ENCODE results near the gene PRKCD.

The PRKCD gene

GRCh38 chr3:53185761-53186465, 24.9 kb downstream of the PRKCD start:
- no peak for DNase-seq (ENCODE audit: low read depth)
- no peak for TF ChIP-seq CTCF (IDR thresholded peaks at IDR 0.05; ENCODE audit: insufficient read depth, low read depth, low read length, missing control alignments)
- no peak overlapping the region for H3K4me3 ChIP-seq (ENCODE audit: low read depth, low read length)

- TF ChIP-seq CTCF (IDR thresholded peaks at IDR 0.05; ENCODE audit: insufficient read depth, low read depth, low read length, missing control alignments), result no peak
- no peak overlapping the region for H3K4me3 ChIP-seq (ENCODE audit: low read depth, low read length)
- DNase-seq (ENCODE audit: low read depth), result no peak
Observed at GRCh38 chr3:53186726-53187125, 25.7 kb downstream of the PRKCD start.

GRCh38 chr3:53187430-53187829, 26.4 kb downstream of the PRKCD start:
- no peak overlapping the region for H3K4me3 ChIP-seq (ENCODE audit: low read depth, low read length)
- no peak for DNase-seq (ENCODE audit: low read depth)
- no peak for TF ChIP-seq CTCF (IDR thresholded peaks at IDR 0.05; ENCODE audit: insufficient read depth, low read depth, low read length, missing control alignments)

GRCh38 chr3:53188136-53188685, 27.2 kb downstream of the PRKCD start:
- no peak for TF ChIP-seq CTCF (IDR thresholded peaks at IDR 0.05; ENCODE audit: insufficient read depth, low read depth, low read length, missing control alignments)
- no peak for DNase-seq (ENCODE audit: low read depth)
- no peak overlapping the region for H3K4me3 ChIP-seq (ENCODE audit: low read depth, low read length)

- TF ChIP-seq CTCF (IDR thresholded peaks at IDR 0.05; ENCODE audit: insufficient read depth, low read depth, low read length, missing control alignments), result no peak
- no peak for DNase-seq (ENCODE audit: low read depth)
- no peak overlapping the region for H3K4me3 ChIP-seq (ENCODE audit: low read depth, low read length)
Observed at GRCh38 chr3:53188720-53189119, 27.7 kb downstream of the PRKCD start.

GRCh38 chr3:53189276-53189675, 28.3 kb downstream of the PRKCD start:
- DNase-seq (ENCODE audit: low read depth), result no peak
- H3K4me3 ChIP-seq (ENCODE audit: low read depth, low read length), result no peak overlapping the region
- no peak for TF ChIP-seq CTCF (IDR thresholded peaks at IDR 0.05; ENCODE audit: insufficient read depth, low read depth, low read length, missing control alignments)

GRCh38 chr3:53190659-53191058, 29.6 kb downstream of the PRKCD start:
- no peak overlapping the region for H3K4me3 ChIP-seq (ENCODE audit: low read depth, low read length)
- no peak for TF ChIP-seq CTCF (IDR thresholded peaks at IDR 0.05; ENCODE audit: insufficient read depth, low read depth, low read length, missing control alignments)
- DNase-seq (ENCODE audit: low read depth), result peak; percentile 87

Measured in GM12865 (cell line).